Spleen (tissue), 7 donors: ENCODE results near the gene UBAP2.

Experiments used
- CTCF ChIP-seq, 11 experiments: fragments of 200-600 bp in 7 of 11; fragments of 450-650 bp in 4 of 11; sonication (generic) in 4 of 11; IDR thresholded peaks in 8 of 11; conservative IDR thresholded peaks in 3 of 11; 1 replicate in 7 of 11; 2 replicates in 4 of 11; pipeline versions ENCODE4 v1.4.0 to v1.8.0; 2016 to 2021; ENCODE audit warnings: antibody characterized with exemption in 11 of 11, inconsistent platforms in 4 of 11, mild to moderate bottlenecking in 1 of 11
- POLR2A ChIP-seq, 3 donors: fragments of 450-650 bp; IDR thresholded peaks; one replicate each; pipeline ENCODE4 v1.5.1; 2017; ENCODE audit warnings: antibody characterized with exemption in 3 of 3, mild to moderate bottlenecking in 1 of 3
- POLR2AphosphoS5 ChIP-seq, 3 donors: sonication (generic); formaldehyde crosslinking; IDR thresholded peaks; one replicate each; pipeline ENCODE4 v1.5.1; 2017; ENCODE audit warnings: antibody characterized with exemption in 3 of 3
- donor health status: DM: no; HTN: no; CAD: no; lungs with moderate emphysema.
- donor health status: DM: no; HTN: no; CAD: no.
- donor health status: DM: no; HTN: no; CAD: no.

- no peak for TF ChIP-seq CTCF (IDR thresholded peaks at IDR 0.05 in 8 of 11, conservative IDR thresholded peaks at IDR 0.05 in 3 of 11)
- TF ChIP-seq POLR2AphosphoS5 (IDR thresholded peaks at IDR 0.05) = no peak
- no peak for TF ChIP-seq POLR2A (IDR thresholded peaks at IDR 0.05)
Observed at GRCh38 chr9:34001951-34002350, 46.7 kb downstream of the UBAP2 start.
